Midbrain (tissue), 1 donor: Measurements from ENCODE around the gene SEPTIN2.
"Not testable (repeated sequence)": the region's sequence is repeated elsewhere in the genome, so short reads cannot be mapped to it uniquely, and the experiment has no call there.

Experiments
- DNase-seq: peaks from one replicate; lab custom pipeline; 2025; lab: John Stamatoyannopoulos, UW

SEPTIN2 gene

GRCh38 chr2:241288324-241288888, 27.3 kb upstream of the SEPTIN2 start:
- DNase-seq, result no peak

- DNase-seq, result no peak
Measured at GRCh38 chr2:241289053-241289452, 26.7 kb upstream of the SEPTIN2 start.

- DNase-seq, result no peak
Measured at GRCh38 chr2:241289597-241289996, 26.1 kb upstream of the SEPTIN2 start.

- DNase-seq, result no peak
Measured at GRCh38 chr2:241291153-241291552, 24.6 kb upstream of the SEPTIN2 start.

GRCh38 chr2:241291977-241292376, 23.7 kb upstream of the SEPTIN2 start:
- DNase-seq, result no peak

GRCh38 chr2:241293378-241293797, 22.3 kb upstream of the SEPTIN2 start:
- not testable (repeated sequence) for DNase-seq

- DNase-seq, result no peak
Measured at GRCh38 chr2:241295326-241296095, 20.2 kb upstream of the SEPTIN2 start.

- DNase-seq, result no peak
Measured at GRCh38 chr2:241296767-241297166, 19.0 kb upstream of the SEPTIN2 start.

GRCh38 chr2:241298673-241299072, 17.1 kb upstream of the SEPTIN2 start:
- no peak for DNase-seq

- DNase-seq, result no peak
Measured at GRCh38 chr2:241300000-241300399, 15.7 kb upstream of the SEPTIN2 start.

- no peak for DNase-seq
Measured at GRCh38 chr2:241302083-241302482, 13.6 kb upstream of the SEPTIN2 start.

- DNase-seq, result no peak
Measured at GRCh38 chr2:241302759-241303651, 12.7 kb upstream of the SEPTIN2 start.

- no peak for DNase-seq
Measured at GRCh38 chr2:241304039-241304670, 11.6 kb upstream of the SEPTIN2 start.

GRCh38 chr2:241307055-241307454, 8.7 kb upstream of the SEPTIN2 start:
- no peak for DNase-seq

GRCh38 chr2:241308267-241308666, 7.5 kb upstream of the SEPTIN2 start:
- no peak for DNase-seq

- DNase-seq, result no peak
Measured at GRCh38 chr2:241308832-241309500, 6.8 kb upstream of the SEPTIN2 start.

GRCh38 chr2:241309684-241310117, 6.0 kb upstream of the SEPTIN2 start:
- DNase-seq, result no peak

GRCh38 chr2:241310917-241311566, 4.7 kb upstream of the SEPTIN2 start:
- DNase-seq, result no peak

GRCh38 chr2:241312082-241312481, 3.6 kb upstream of the SEPTIN2 start:
- DNase-seq, result no peak

GRCh38 chr2:241313543-241314095, 2.1 kb upstream of the SEPTIN2 start:
- DNase-seq, result no peak
